CD8-positive, alpha-beta memory T cell (primary cell): ENCODE results near the gene ZNF526. TPM values are rescaled to one million over a fixed set of nuclear protein-coding genes. Genes with fewer than 3 reads are reported as not detected.
A peak's percentile ranks its signal among the peaks of the same experiment; 100 is the strongest.

ENCODE experiments used
- CTCF ChIA-PET: fragments of 350-600 bp; sonication (Branson Sonifier 250); formaldehyde crosslinking; loops from one replicate; lab custom pipeline; 2021; ENCODE audit warnings: antibody characterized with exemption; lab: Charles Lee
- POLR2A ChIA-PET: fragments of 350-600 bp; sonication (Branson Sonifier 250); formaldehyde crosslinking; loops from one replicate; lab custom pipeline; 2021; ENCODE audit warnings: antibody characterized with exemption; lab: Charles Lee
- DNase-seq, 5 donors: peaks; one replicate each; pipeline versions ENCODE4 v3.0.0 to v3.0.0-alpha.2; 2020 to 2022; ENCODE audit warnings: mixed read lengths in 1 of 5
- H3K27ac ChIP-seq: one replicate; pipeline ENCODE4 v1.7.0; 2013; ENCODE audit warnings: low read depth, mild to moderate bottlenecking, low read length, moderate library complexity
- H3K27me3 ChIP-seq: 2 replicates; pipeline ENCODE4 v1.7.0; 2013; ENCODE audit warnings: low read length, mild to moderate bottlenecking; ENCODE audit not compliant: insufficient read depth, poor library complexity, severe bottlenecking
- H3K36me3 ChIP-seq: 2 replicates; pipeline ENCODE4 v1.7.0; 2013; ENCODE audit warnings: mild to moderate bottlenecking, low read length, moderate library complexity; ENCODE audit not compliant: insufficient read depth
- H3K4me1 ChIP-seq: 2 replicates; pipeline ENCODE4 v1.7.0; 2013; ENCODE audit warnings: mild to moderate bottlenecking, low read length, moderate library complexity; ENCODE audit not compliant: insufficient read depth
- H3K4me3 ChIP-seq: 2 replicates; pipeline ENCODE4 v1.7.0; 2013; ENCODE audit warnings: mild to moderate bottlenecking, low read length
- H3K9me3 ChIP-seq: 2 replicates; pipeline ENCODE4 v1.7.0; 2013; ENCODE audit warnings: mild to moderate bottlenecking, low read length
- H3K27ac Mint-ChIP-seq, 8 donors: one replicate each; pipeline ENCODE4 v1.8.0; 2020 to 2021; ENCODE audit warnings: mixed read lengths in 8 of 8, mild to moderate bottlenecking in 6 of 8, inconsistent platforms in 3 of 8, moderate library complexity in 3 of 8
- H3K27me3 Mint-ChIP-seq, 2 donors: one replicate each; pipeline ENCODE4 v1.8.0; 2020 to 2021; ENCODE audit warnings: mixed read lengths in 2 of 2, mild to moderate bottlenecking in 1 of 2, moderate library complexity in 1 of 2
- H3K36me3 Mint-ChIP-seq, 3 donors: one replicate each; pipeline ENCODE4 v1.8.0; 2020 to 2021; ENCODE audit warnings: mixed read lengths in 3 of 3, inconsistent platforms in 1 of 3, mild to moderate bottlenecking in 1 of 3
- H3K4me1 Mint-ChIP-seq, 3 donors: one replicate each; pipeline ENCODE4 v1.8.0; 2020 to 2021; ENCODE audit warnings: mixed read lengths in 3 of 3, inconsistent platforms in 1 of 3, mild to moderate bottlenecking in 1 of 3
- H3K4me3 Mint-ChIP-seq, 7 donors: one replicate each; pipeline ENCODE4 v1.8.0; 2020 to 2021; ENCODE audit warnings: mixed read lengths in 7 of 7, mild to moderate bottlenecking in 6 of 7, moderate library complexity in 4 of 7, inconsistent platforms in 2 of 7
- H3K9me3 Mint-ChIP-seq, 5 donors: one replicate each; pipeline ENCODE4 v1.8.0; 2020 to 2022; ENCODE audit warnings: mixed read lengths in 5 of 5, mild to moderate bottlenecking in 3 of 5, moderate library complexity in 2 of 5, inconsistent platforms in 1 of 5
- polyA plus RNA-seq: library from polyadenylated mRNA; unstranded; fragments of 300-500 nt; fragmentation: Illumina TruSeq; gene quantifications from one replicate; pipeline ENCODE4 v1.2.3, GENCODE V29; 2021
- total RNA-seq, 2 experiments: library from RNA; stranded (reverse); gene quantifications; one replicate each; pipeline ENCODE4 v1.2.3, GENCODE V29; 2021

ZNF526 gene
- total and polyA plus RNA-seq, 3 experiments from 2014 or later, result 9.0 to 20.5 (median 18.4) TPM

DNA sequence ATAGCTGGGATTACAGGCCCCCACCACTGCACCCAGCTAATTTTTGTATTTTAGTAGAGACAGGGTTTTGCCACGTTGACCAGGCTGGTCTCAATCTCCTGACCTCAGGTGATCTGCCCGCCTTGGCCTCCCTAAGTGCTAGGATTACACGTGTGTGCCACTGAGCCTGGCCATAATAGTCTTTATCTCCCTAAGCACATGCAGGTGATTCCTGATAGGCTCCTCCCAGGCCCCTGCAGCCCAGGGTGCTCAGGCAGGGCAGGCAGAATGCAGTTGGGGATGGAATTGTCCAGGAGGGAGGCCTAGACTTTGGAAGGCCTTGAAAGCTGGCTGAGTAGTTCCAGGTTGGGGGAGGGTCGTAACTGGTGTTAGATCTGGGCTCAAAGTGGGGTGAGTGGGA, 8.5 kb downstream of the ZNF526 start:
- Mint-ChIP-seq H3K27me3 (no peaks in the 10 kb centered on the region), H3K4me3 (no peak overlapping the region), H3K36me3 (peaks cover 3 to 87% (median 13%) of the 10 kb centered on the region in 3 donors), H3K9me3 (no peaks in the 10 kb centered on the region), H3K27ac (peak overlapping the region in 3 of 8 donors; percentile 8 to 58 (median 12)), H3K4me1 (peaks cover 13 to 32% (median 26%) of the 10 kb centered on the region in 3 donors)
- Histone ChIP-seq H3K4me3 (no peak overlapping the region), H3K27me3 (no peaks in the 10 kb centered on the region), H3K36me3 (peaks cover 38% of the 10 kb centered on the region), H3K4me1 (no peaks in the 10 kb centered on the region), H3K27ac (no peak overlapping the region), H3K9me3 (no peaks in the 10 kb centered on the region)
- CTCF ChIA-PET, result no interaction called here
- DNase-seq, result no peak
- POLR2A ChIA-PET, result no interaction called here

DNA sequence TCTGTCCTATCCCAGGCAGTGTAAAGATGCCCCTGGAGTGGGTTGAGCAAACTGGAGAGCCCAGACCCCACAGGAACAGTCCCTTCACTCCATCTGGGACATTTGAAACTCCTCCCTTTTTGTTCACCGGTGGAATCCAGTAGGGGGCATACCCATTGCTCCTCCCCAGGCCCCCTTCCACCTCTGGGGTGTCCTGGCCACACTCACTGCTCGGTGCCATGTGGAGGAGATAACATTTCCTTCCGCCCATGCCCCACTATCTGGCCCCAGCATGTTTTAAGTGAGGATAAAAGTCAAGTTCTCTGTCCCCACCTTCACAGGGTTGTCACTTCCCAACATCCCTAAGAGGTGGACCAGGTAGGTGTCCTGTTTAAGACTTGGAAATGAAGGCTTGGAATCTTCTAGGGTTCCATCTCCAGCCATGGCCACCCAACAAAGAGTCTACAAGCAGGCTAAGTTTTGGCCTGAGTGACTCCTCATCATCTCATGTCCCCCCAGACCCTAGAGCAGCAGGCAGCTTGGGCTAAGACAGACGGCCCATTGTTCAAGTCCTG, 9.3 kb downstream of the ZNF526 start:
- POLR2A ChIA-PET, result no interaction called here
- H3K9me3 Mint-ChIP-seq, result no peaks in the 10 kb centered on the region
- Histone ChIP-seq H3K9me3 (no peaks in the 10 kb centered on the region), H3K4me1 (no peaks in the 10 kb centered on the region), H3K4me3 (no peak overlapping the region), H3K27ac (no peak overlapping the region), H3K27me3 (no peaks in the 10 kb centered on the region), H3K36me3 (peaks cover 35% of the 10 kb centered on the region)
- no peak for DNase-seq
- H3K27me3 Mint-ChIP-seq, result no peaks in the 10 kb centered on the region
- peaks cover 13 to 31% (median 26%) of the 10 kb centered on the region in 3 donors for H3K4me1 Mint-ChIP-seq
- H3K36me3 Mint-ChIP-seq, result peaks cover 3 to 91% (median 13%) of the 10 kb centered on the region in 3 donors
- H3K4me3 Mint-ChIP-seq, result no peak overlapping the region
- H3K27ac Mint-ChIP-seq, result peak overlapping the region in 6 of 8 donors; percentile 21 to 88 (median 58)
- CTCF ChIA-PET, result interaction anchor here (0.8 to 1.5 kb wide), 2 partner anchors 22 to 50 kb away, joined by 3 read pairs; no protein-coding TSS in a partner anchor

DNA sequence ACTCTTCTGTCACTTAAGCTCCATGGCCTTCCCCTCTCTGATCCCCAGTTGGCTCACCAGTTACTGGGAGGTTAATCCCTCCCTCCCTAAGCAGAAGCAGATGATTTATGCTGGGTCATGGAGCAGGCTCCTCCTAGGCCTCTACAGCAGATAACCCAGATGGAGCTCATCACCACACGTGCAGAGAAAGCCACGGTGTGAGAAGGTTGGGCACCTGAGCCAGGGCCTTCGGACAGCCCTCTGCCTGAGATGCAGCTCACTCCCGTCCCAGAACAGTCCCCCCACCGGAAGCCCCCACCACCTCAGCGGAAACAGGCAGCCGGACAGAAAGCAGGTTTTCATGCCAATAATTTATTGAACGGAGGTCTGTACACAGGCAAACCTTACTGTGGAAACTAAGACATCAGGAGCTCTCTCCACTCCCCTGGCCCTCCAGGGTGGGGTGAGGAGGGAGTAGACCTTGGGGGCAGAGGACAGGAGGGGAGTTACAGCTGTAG, 9.8 kb downstream of the ZNF526 start:
- Histone ChIP-seq H3K9me3 (no peaks in the 10 kb centered on the region), H3K4me1 (no peaks in the 10 kb centered on the region), H3K4me3 (no peak overlapping the region), H3K27ac (no peak overlapping the region), H3K36me3 (peaks cover 34% of the 10 kb centered on the region), H3K27me3 (no peaks in the 10 kb centered on the region)
- DNase-seq, result no peak
- Mint-ChIP-seq H3K27me3 (no peaks in the 10 kb centered on the region), H3K4me1 (peaks cover 13 to 31% (median 26%) of the 10 kb centered on the region in 3 donors), H3K9me3 (no peaks in the 10 kb centered on the region), H3K4me3 (no peak overlapping the region), H3K36me3 (peaks cover 1 to 89% (median 12%) of the 10 kb centered on the region in 3 donors), H3K27ac (peak overlapping the region in 6 of 8 donors; percentile 37 to 88 (median 62))
- POLR2A ChIA-PET, result no interaction called here
- CTCF ChIA-PET, result interaction anchor here (0.8 to 1.5 kb wide), 3 partner anchors 15 to 49 kb away, joined by 3 read pairs; no protein-coding TSS in a partner anchor

DNA sequence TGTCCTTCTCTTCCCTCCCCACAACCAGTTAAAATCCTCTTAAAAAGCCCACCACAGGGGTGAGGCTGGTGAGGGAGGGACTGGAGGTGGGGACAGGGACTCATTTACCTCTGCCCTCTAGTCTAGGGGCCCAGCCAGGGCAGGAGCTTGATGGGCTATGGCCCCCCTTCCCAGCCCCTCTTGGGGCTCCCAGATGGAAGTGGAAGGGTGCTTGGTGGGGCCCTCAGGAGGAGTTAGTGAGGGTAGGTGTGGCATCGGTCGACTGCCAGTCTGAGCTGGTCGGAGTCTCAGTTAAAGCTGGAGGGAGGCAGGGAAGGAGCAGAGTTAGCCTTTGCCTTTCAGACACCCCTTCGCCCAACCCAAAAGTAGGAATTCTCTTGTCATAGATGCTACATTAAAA, 10.5 kb downstream of the ZNF526 start:
- Histone ChIP-seq H3K9me3 (no peaks in the 10 kb centered on the region), H3K27me3 (no peaks in the 10 kb centered on the region), H3K4me1 (no peaks in the 10 kb centered on the region), H3K36me3 (peaks cover 37% of the 10 kb centered on the region), H3K27ac (no peak overlapping the region), H3K4me3 (no peak overlapping the region)
- ChIA-PET CTCF (interaction anchor here (1.3 to 1.5 kb wide), 2 partner anchors 14 to 23 kb away, joined by 3 read pairs; no protein-coding TSS in a partner anchor), POLR2A (no interaction called here)
- DNase-seq, result no peak
- no peaks in the 10 kb centered on the region for H3K27me3 Mint-ChIP-seq
- H3K4me1 Mint-ChIP-seq, result peaks cover 16 to 31% (median 26%) of the 10 kb centered on the region in 3 donors
- peak overlapping the region in 1 of 8 donors; percentile 40 for H3K27ac Mint-ChIP-seq
- H3K36me3 Mint-ChIP-seq, result peaks cover 0 to 90% (median 11%) of the 10 kb centered on the region in 3 donors
- H3K9me3 Mint-ChIP-seq, result no peaks in the 10 kb centered on the region
- no peak overlapping the region for H3K4me3 Mint-ChIP-seq

DNA sequence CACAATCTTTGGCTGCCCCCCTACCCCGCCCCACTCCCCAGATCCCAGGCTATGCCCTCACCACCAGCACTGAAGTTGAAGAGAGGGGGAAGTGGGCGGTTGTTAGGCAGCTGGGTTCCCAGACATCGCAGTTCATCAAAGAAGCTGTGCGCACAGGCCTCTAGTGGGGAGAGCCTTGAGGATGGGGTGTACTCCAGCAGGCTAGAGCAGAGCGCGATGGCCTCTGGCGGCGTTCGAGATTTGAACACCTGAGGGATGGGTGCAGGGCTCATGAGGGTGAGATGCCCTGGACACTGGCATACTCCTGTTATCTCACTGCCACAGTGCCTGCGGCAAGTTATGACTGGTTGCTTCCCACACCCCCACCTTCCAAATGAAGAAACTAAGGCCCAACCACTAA, 12.3 kb downstream of the ZNF526 start:
- no peaks in the 10 kb centered on the region for H3K4me1 ChIP-seq
- Mint-ChIP-seq H3K27ac (peak overlapping the region in 1 of 8 donors; percentile 88), H3K4me1 (peaks cover 12 to 30% (median 27%) of the 10 kb centered on the region in 3 donors), H3K36me3 (peaks cover 0 to 86% (median 7%) of the 10 kb centered on the region in 3 donors), H3K9me3 (no peaks in the 10 kb centered on the region), H3K27me3 (no peaks in the 10 kb centered on the region), H3K4me3 (no peak overlapping the region)
- H3K27me3 ChIP-seq, result no peaks in the 10 kb centered on the region
- no peak overlapping the region for H3K27ac ChIP-seq
- ChIA-PET POLR2A (no interaction called here), CTCF (interaction anchor here (0.7 to 0.9 kb wide), 2 partner anchors 10 to 64 kb away, joined by 3 read pairs; partner anchors contain the start of gene GSK3A)
- peaks cover 33% of the 10 kb centered on the region for H3K36me3 ChIP-seq
- no peak overlapping the region for H3K4me3 ChIP-seq
- H3K9me3 ChIP-seq, result no peaks in the 10 kb centered on the region
- no peak for DNase-seq

DNA sequence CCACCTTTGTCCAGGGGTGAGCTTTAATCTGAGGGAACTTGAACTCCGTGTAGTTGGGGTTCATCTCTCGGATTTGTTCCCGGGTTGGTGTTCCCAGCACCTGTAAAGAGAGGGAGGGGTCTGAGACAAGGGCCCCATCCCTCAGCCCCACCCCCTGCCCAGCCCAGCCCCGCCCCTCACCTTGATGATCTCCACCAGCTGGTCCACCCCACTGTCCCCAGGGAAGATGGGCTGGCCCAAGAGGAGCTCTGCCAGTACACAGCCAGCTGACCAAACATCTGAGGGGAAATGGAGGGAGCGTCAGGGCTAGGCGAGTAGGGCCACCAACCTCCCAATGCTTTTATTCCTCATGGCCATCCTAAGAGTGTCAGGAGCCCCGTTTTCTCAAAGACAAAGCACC, 13.0 kb downstream of the ZNF526 start:
- no peaks in the 10 kb centered on the region for H3K4me1 ChIP-seq
- H3K27ac Mint-ChIP-seq, result peak overlapping the region in 1 of 8 donors; percentile 58
- no peak overlapping the region for H3K27ac ChIP-seq
- no peaks in the 10 kb centered on the region for H3K9me3 ChIP-seq
- H3K4me1 Mint-ChIP-seq, result peaks cover 12 to 27% (median 22%) of the 10 kb centered on the region in 3 donors
- H3K9me3 Mint-ChIP-seq, result no peaks in the 10 kb centered on the region
- no peaks in the 10 kb centered on the region for H3K27me3 ChIP-seq
- H3K36me3 ChIP-seq, result peaks cover 33% of the 10 kb centered on the region
- H3K4me3 Mint-ChIP-seq, result no peak overlapping the region
- DNase-seq, result no peak
- ChIA-PET CTCF (interaction anchor here (0.6 to 1.3 kb wide), 3 partner anchors 13 to 50 kb away, joined by 3 read pairs; partner anchors contain the start of gene ZNF526), POLR2A (no interaction called here)
- no peak overlapping the region for H3K4me3 ChIP-seq
- peaks cover 0 to 83% (median 7%) of the 10 kb centered on the region in 3 donors for H3K36me3 Mint-ChIP-seq
- no peaks in the 10 kb centered on the region for H3K27me3 Mint-ChIP-seq

DNA sequence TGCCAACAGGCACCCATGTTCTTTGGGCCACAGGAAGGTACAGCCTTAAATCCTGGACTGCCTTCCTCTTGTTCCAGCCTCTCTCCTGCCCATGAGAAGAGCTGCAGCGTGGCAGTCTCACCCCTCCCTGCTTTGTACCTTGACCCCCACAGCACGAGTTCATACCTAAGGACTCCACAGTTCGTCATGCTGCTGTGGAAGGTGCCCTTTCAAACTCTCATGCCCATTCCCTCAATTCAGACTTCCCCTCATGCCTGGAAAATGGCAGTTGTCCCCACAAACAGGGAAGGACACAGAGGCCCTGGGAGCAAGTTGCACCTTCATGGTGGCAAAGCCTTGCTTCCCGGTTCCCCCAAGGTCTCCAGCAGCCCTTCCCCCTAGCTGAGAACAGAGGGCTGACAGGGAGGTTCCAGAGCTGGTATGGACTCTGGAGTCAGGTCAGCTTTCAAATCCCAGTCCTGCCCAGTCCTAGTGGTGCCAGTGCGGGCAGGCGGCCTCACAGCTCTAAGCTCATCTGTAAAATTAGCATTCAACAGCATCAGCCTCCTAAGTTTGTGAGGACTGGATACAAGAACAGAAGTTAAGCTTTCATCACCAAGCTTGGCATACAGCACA, 13.7 kb downstream of the ZNF526 start:
- POLR2A ChIA-PET, result interaction anchor here (0.8 kb wide), 1 partner anchor 12 kb away, joined by 3 read pairs; no protein-coding TSS in a partner anchor
- Histone ChIP-seq H3K36me3 (peaks cover 33% of the 10 kb centered on the region), H3K4me1 (no peaks in the 10 kb centered on the region), H3K27ac (no peak overlapping the region), H3K4me3 (no peak overlapping the region), H3K9me3 (no peaks in the 10 kb centered on the region), H3K27me3 (no peaks in the 10 kb centered on the region)
- Mint-ChIP-seq H3K27me3 (no peaks in the 10 kb centered on the region), H3K4me1 (peaks cover 10 to 23% (median 19%) of the 10 kb centered on the region in 3 donors), H3K4me3 (no peak overlapping the region), H3K9me3 (no peaks in the 10 kb centered on the region), H3K27ac (peak overlapping the region in 5 of 8 donors; percentile 33 to 92 (median 61)), H3K36me3 (peaks cover 0 to 77% (median 7%) of the 10 kb centered on the region in 3 donors)
- CTCF ChIA-PET, result interaction anchor here (0.9 to 1.6 kb wide), 6 partner anchors 9 to 190 kb away, joined by 3 to 4 read pairs (median 3); partner anchors contain the start of genes GSK3A and ZNF526
- no peak for DNase-seq
